ENCODE data around the gene SOX12. TPM values are rescaled to one million over a fixed set of nuclear protein-coding genes. Genes with fewer than 3 reads are reported as not detected.
A peak's percentile ranks its signal among the peaks of the same experiment; 100 is the strongest.

SOX12 gene
- total RNA-seq, 1 experiment from 2014 or later = 40.4 TPM

DNA sequence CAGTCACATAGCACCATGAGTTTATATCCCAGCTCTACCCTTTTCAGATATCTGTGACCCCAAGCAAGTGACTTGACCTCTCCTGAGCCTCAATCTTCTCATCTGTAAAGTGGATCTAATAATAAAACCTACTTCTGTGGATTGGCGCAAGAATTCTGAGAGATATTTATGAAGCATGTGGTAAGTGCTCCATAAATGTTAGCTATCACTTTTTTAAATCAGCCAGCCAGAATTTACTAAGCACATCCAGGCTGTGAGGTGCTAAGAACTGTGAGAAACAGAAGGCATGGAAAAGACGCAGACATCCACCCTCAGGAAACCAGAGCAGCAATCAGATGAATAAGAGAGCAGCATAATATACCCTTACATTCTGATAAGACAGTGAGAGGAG, 35.7 kb upstream of the SOX12 start:
- intact Hi-C loops (cut with micrococcal nuclease) = no loop called here
- Histone ChIP-seq H4K20me1 (ENCODE audit: insufficient read depth) (no peaks in the 10 kb centered on the region), H3K4me3 (replicated peaks in 1 of 2; ENCODE audit: low read depth in 1 of 2, low read length in 2 of 2) (peak overlapping the region; percentile 89 to 94), H3K9me2 (ENCODE audit: insufficient read depth) (no peaks in the 10 kb centered on the region), H3K27me3 (ENCODE audit: insufficient read depth, low read length) (no peaks in the 10 kb centered on the region), H3K79me2 (ENCODE audit: insufficient read depth, low read length) (peaks cover 10% of the 10 kb centered on the region; the same call in 1 of the 2 replicates), H3K36me3 (ENCODE audit: control insufficient read depth in 1 of 2, insufficient read depth in 2 of 2, low read length in 2 of 2) (0 out of 4 replicates have a peak, but pooled peaks cover 2 to 3% of the 10 kb centered on the region in 2 experiments), H3K27ac (ENCODE audit: low read depth, low read length) (peak overlapping the region; percentile 80), H2AFZ (ENCODE audit: low read depth, low read length, poor library complexity, severe bottlenecking) (peak overlapping the region; percentile 53), H3K4me1 (ENCODE audit: control insufficient read depth in 1 of 2, insufficient read depth in 2 of 2, low read length in 2 of 2) (peaks cover 12 to 22% of the 10 kb centered on the region in 2 experiments), H3K9me3 (ENCODE audit: control insufficient read depth in 1 of 2, insufficient read depth in 1 of 2, low read depth in 1 of 2, low read length in 2 of 2) (no peaks in the 10 kb centered on the region; a peak in 1 of 4 replicates), H3K4me2 (ENCODE audit: low read length) (peak overlapping the region; percentile 92), H3K9ac (ENCODE audit: low read length) (peak overlapping the region; percentile 94)
- TSS peak; percentile 70 for BruUV-seq (replicated peaks)
- POLR2A ChIA-PET = no interaction called here
- RAD21 ChIA-PET (ENCODE audit: low non-redundant PET in 1 of 2, low total read pairs in 2 of 2, uncharacterized antibody in 2 of 2, unreplicated experiment in 2 of 2) = no interaction called here
- TF ChIP-seq ZBTB33 (IDR thresholded peaks at IDR 0.05; ENCODE audit: extremely low read depth, insufficient replicate concordance, low read length) (no peak), TCF7L2 (IDR thresholded peaks at IDR 0.05; ENCODE audit: borderline replicate concordance, extremely low read depth, insufficient read depth, insufficient read length) (no peak), CBX3 (IDR thresholded peaks at IDR 0.05; ENCODE audit: low read depth) (no peak; the same call in 1 of the 2 replicates), SP1 (IDR thresholded peaks at IDR 0.05; ENCODE audit: low read depth) (no peak), POLR2AphosphoS5 (IDR thresholded peaks at IDR 0.05; ENCODE audit: low read depth, low read length) (no peak), FOSL1 (IDR thresholded peaks at IDR 0.05; ENCODE audit: low read depth) (no peak), JUND (IDR thresholded peaks at IDR 0.05) (no peak), CEBPB (IDR thresholded peaks at IDR 0.05; ENCODE audit: low read depth) (no peak), SRF (IDR thresholded peaks at IDR 0.05; ENCODE audit: low read depth) (no peak), ELF1 (IDR thresholded peaks at IDR 0.05; ENCODE audit: borderline replicate concordance, low read depth) (no peak)
- no peak; the same call in 1 of the 2 replicates for ATAC-seq
- no peak for DNase-seq (ENCODE audit: low read depth, low spot score)
- CTCF ChIA-PET = no interaction called here

All from HCT116 (cell line).